Stimulated activated CD4-positive, alpha-beta T cell treated with anti-CD3 and anti-CD28 coated beads, TNF-alpha, amount 100 ng/mL, for 4 hours (primary cell): ENCODE data around the gene OR10AD1.
"Not testable (repeated sequence)": the region's sequence is repeated elsewhere in the genome, so short reads cannot be mapped to it uniquely, and the experiment has no call there.

Source experiments
- DNase-seq, 3 experiments: peaks; one replicate each; pipeline ENCODE4 v3.0.0-alpha.2; 2020; ENCODE audit warnings: low read depth in 3 of 3

OR10AD1 gene

GRCh38 chr12:48203192-48203591 is at the start of gene OR10AD1:
TSS of gene OR10AD1 (minus strand) at chr12:48203292. CDS start at chr12:48203292, 0 bp downstream.
- DNase-seq, result no peak

GRCh38 chr12:48247181-48247966 is 44.3 kb upstream of the OR10AD1 start:
- no peak for DNase-seq

- no peak for DNase-seq
These were observed 34.1 kb upstream of the OR10AD1 start for GRCh38 chr12:48237162-48237561.

GRCh38 chr12:48235796-48236333 is 32.8 kb upstream of the OR10AD1 start:
- DNase-seq, result no peak

- DNase-seq, result not testable (repeated sequence)
These were observed 28.3 kb upstream of the OR10AD1 start for GRCh38 chr12:48231169-48231958.

- not testable (repeated sequence) for DNase-seq
These were observed 21.4 kb upstream of the OR10AD1 start for GRCh38 chr12:48224533-48224932.

GRCh38 chr12:48221645-48222044 is 18.6 kb upstream of the OR10AD1 start:
- no peak for DNase-seq

- no peak for DNase-seq
These were observed 17.6 kb upstream of the OR10AD1 start for GRCh38 chr12:48220701-48221100.

GRCh38 chr12:48219631-48220030 is 16.5 kb upstream of the OR10AD1 start:
- no peak for DNase-seq

- no peak for DNase-seq
These were observed 13.7 kb upstream of the OR10AD1 start for GRCh38 chr12:48216785-48217184.

- DNase-seq, result not testable (repeated sequence)
These were observed 6.4 kb upstream of the OR10AD1 start for GRCh38 chr12:48209495-48209894.

GRCh38 chr12:48202766-48203165 is 326 bp downstream of the OR10AD1 start:
- no peak for DNase-seq

GRCh38 chr12:48201516-48201915 is 1.6 kb downstream of the OR10AD1 start:
- DNase-seq, result no peak

- DNase-seq, result no peak
These were observed 2.0 kb downstream of the OR10AD1 start for GRCh38 chr12:48201091-48201490.

GRCh38 chr12:48199774-48200221 is 3.3 kb downstream of the OR10AD1 start:
- no peak for DNase-seq

GRCh38 chr12:48198985-48199384 is 4.1 kb downstream of the OR10AD1 start:
- no peak for DNase-seq

GRCh38 chr12:48198672-48198971 is 4.5 kb downstream of the OR10AD1 start:
- peak in 1 of 3 experiments; percentile 23 for DNase-seq

GRCh38 chr12:48197971-48198671 is 5.0 kb downstream of the OR10AD1 start:
- peak; percentile 78 to 79 (median 78) for DNase-seq

GRCh38 chr12:48197549-48197970 is 5.5 kb downstream of the OR10AD1 start:
- DNase-seq, result no peak

- no peak for DNase-seq
These were observed 8.3 kb downstream of the OR10AD1 start for GRCh38 chr12:48194799-48195201.

GRCh38 chr12:48193623-48194022 is 9.5 kb downstream of the OR10AD1 start:
- no peak for DNase-seq

GRCh38 chr12:48192861-48193260 is 10.2 kb downstream of the OR10AD1 start:
- no peak for DNase-seq
